ENCODE results near the gene SIGLEC14.

DNA sequence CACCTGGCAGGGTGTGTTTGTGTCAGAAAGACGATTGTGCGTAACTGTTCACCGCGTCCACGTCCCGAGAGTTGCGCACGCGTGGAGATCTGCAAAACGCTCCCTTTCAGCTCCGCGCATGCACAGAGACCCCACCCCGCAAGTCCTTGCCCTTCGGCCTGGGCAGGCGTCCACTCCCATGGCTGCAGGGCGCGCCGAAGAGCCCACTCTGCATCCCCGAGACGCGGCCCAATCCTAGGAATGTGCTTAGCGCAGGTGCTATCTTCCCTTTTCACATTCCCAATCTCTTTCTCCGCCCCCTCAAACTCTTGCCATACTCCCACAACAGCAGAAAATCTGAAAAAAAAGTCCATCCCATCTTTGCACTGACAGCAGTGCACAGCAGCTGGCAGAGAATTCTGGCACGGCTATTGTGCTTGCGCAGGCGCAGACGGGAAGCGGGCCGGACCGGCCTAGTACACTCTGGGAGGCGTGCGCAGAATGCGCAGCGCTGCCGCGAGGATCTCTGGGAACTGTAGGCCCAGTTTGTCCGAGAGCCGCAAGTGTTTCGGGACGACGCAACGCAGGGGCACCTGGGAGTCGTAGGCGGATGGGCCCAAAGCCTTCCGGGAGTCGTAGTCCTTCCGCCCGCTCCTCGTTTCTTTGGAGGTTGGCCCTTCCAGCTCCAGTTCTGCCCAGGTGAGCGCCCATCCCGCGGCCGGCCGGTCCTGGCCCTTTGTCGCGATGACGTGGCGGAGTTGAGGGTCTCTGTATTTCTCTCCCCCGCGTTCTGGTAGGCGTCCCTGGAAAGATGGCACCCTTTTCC is 52.5 kb downstream of the SIGLEC14 start:
- TF ChIP-seq, protein P1, sequence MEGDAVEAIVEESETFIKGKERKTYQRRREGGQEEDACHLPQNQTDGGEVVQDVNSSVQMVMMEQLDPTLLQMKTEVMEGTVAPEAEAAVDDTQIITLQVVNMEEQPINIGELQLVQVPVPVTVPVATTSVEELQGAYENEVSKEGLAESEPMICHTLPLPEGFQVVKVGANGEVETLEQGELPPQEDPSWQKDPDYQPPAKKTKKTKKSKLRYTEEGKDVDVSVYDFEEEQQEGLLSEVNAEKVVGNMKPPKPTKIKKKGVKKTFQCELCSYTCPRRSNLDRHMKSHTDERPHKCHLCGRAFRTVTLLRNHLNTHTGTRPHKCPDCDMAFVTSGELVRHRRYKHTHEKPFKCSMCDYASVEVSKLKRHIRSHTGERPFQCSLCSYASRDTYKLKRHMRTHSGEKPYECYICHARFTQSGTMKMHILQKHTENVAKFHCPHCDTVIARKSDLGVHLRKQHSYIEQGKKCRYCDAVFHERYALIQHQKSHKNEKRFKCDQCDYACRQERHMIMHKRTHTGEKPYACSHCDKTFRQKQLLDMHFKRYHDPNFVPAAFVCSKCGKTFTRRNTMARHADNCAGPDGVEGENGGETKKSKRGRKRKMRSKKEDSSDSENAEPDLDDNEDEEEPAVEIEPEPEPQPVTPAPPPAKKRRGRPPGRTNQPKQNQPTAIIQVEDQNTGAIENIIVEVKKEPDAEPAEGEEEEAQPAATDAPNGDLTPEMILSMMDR (IDR thresholded peaks at IDR 0.05 in 8 of 11, conservative IDR thresholded peaks at IDR 0.05 in 3 of 11): peak in 1 of 11 experiments; percentile 32
- TF ChIP-seq POLR2AphosphoS5 (IDR thresholded peaks at IDR 0.05) (peak; percentile 84 to 93 (median 86)), POLR2A (IDR thresholded peaks at IDR 0.05) (peak in 1 of 3 donors; percentile 56)

Data from spleen (tissue), 7 donors.